ENCODE measurements around the gene DCDC1. TPM values are rescaled to one million over a fixed set of nuclear protein-coding genes. Genes with fewer than 3 reads are reported as not detected.

Gene DCDC1
- total RNA-seq, 2 donors from 2014 or later: 2.9 to 3.2 TPM

- Histone ChIP-seq H3K4me1 (ENCODE audit: control insufficient read depth, insufficient read depth, low read length) (no peaks in the 10 kb centered on the region), H3K27me3 (ENCODE audit: control insufficient read depth, insufficient read depth, low read length, poor library complexity, severe bottlenecking) (no peaks in the 10 kb centered on the region), H3K27ac (ENCODE audit: low read depth, low read length) (no peak overlapping the region), H3K4me3 (ENCODE audit: low read length) (no peak overlapping the region), H3K9ac (ENCODE audit: extremely low read depth, low read length, poor library complexity, severe bottlenecking) (no peak overlapping the region), H3K9me3 (ENCODE audit: control insufficient read depth, low read length) (no peaks in the 10 kb centered on the region), H3K36me3 (ENCODE audit: control insufficient read depth, insufficient read depth, low read length) (no peaks in the 10 kb centered on the region)
- 86 to 93% methylated on average over 2 of the region's 2 CpGs for WGBS, 2 experiments (ENCODE audit: insufficient coverage in 1 of 2, insufficient read length in 1 of 2)
- H3K9me3 Mint-ChIP-seq: no peaks in the 10 kb centered on the region
- no peak overlapping the region for H3K27ac Mint-ChIP-seq
- DNase-seq: no peak
- H3K4me3 Mint-ChIP-seq: no peak overlapping the region
- H3K27me3 Mint-ChIP-seq (ENCODE audit: insufficient read depth): no peaks in the 10 kb centered on the region
- no peaks in the 10 kb centered on the region for H3K36me3 Mint-ChIP-seq (ENCODE audit: low read depth)
- no peaks in the 10 kb centered on the region for H3K4me1 Mint-ChIP-seq
- no peak for TF ChIP-seq CTCF (conservative IDR thresholded peaks at IDR 0.05)
These were observed 474.5 kb downstream of the DCDC1 start for GRCh38 chr11:30895046-30895445.

GRCh38 chr11:30893318-30893717, 476.2 kb downstream of the DCDC1 start:
- Mint-ChIP-seq H3K9me3 (no peaks in the 10 kb centered on the region), H3K27me3 (ENCODE audit: insufficient read depth) (no peaks in the 10 kb centered on the region), H3K4me1 (no peaks in the 10 kb centered on the region), H3K36me3 (ENCODE audit: low read depth) (no peaks in the 10 kb centered on the region), H3K4me3 (no peak overlapping the region), H3K27ac (no peak overlapping the region)
- H3K27ac ChIP-seq (ENCODE audit: low read depth, low read length): no peak overlapping the region
- H3K4me1 ChIP-seq (ENCODE audit: control insufficient read depth, insufficient read depth, low read length): no peaks in the 10 kb centered on the region
- no peak overlapping the region for H3K4me3 ChIP-seq (ENCODE audit: low read length)
- WGBS, 2 experiments (ENCODE audit: insufficient coverage in 1 of 2, insufficient read length in 1 of 2): 91 to 92% methylated on average over 2 to 3 of the region's 3 CpGs
- TF ChIP-seq CTCF (conservative IDR thresholded peaks at IDR 0.05): no peak
- no peak overlapping the region for H3K9ac ChIP-seq (ENCODE audit: extremely low read depth, low read length, poor library complexity, severe bottlenecking)
- no peaks in the 10 kb centered on the region for H3K27me3 ChIP-seq (ENCODE audit: control insufficient read depth, insufficient read depth, low read length, poor library complexity, severe bottlenecking)
- H3K36me3 ChIP-seq (ENCODE audit: control insufficient read depth, insufficient read depth, low read length): no peaks in the 10 kb centered on the region
- no peaks in the 10 kb centered on the region for H3K9me3 ChIP-seq (ENCODE audit: control insufficient read depth, low read length)
- DNase-seq: no peak

- no peak overlapping the region for H3K27ac ChIP-seq (ENCODE audit: low read depth, low read length)
- H3K4me1 ChIP-seq (ENCODE audit: control insufficient read depth, insufficient read depth, low read length): no peaks in the 10 kb centered on the region
- Mint-ChIP-seq H3K27me3 (ENCODE audit: insufficient read depth) (no peaks in the 10 kb centered on the region), H3K4me3 (no peak overlapping the region), H3K36me3 (ENCODE audit: low read depth) (no peaks in the 10 kb centered on the region), H3K9me3 (no peaks in the 10 kb centered on the region), H3K27ac (no peak overlapping the region), H3K4me1 (no peaks in the 10 kb centered on the region)
- H3K27me3 ChIP-seq (ENCODE audit: control insufficient read depth, insufficient read depth, low read length, poor library complexity, severe bottlenecking): no peaks in the 10 kb centered on the region
- no peaks in the 10 kb centered on the region for H3K36me3 ChIP-seq (ENCODE audit: control insufficient read depth, insufficient read depth, low read length)
- WGBS, 2 experiments (ENCODE audit: insufficient coverage in 1 of 2, insufficient read length in 1 of 2): 83 to 93% methylated on average over 6 of the region's 6 CpGs
- TF ChIP-seq CTCF (conservative IDR thresholded peaks at IDR 0.05): no peak
- no peak for DNase-seq
- no peaks in the 10 kb centered on the region for H3K9me3 ChIP-seq (ENCODE audit: control insufficient read depth, low read length)
- H3K4me3 ChIP-seq (ENCODE audit: low read length): no peak overlapping the region
- no peak overlapping the region for H3K9ac ChIP-seq (ENCODE audit: extremely low read depth, low read length, poor library complexity, severe bottlenecking)
These were observed 480.3 kb downstream of the DCDC1 start for GRCh38 chr11:30889143-30889794.

Data from endodermal cell (in vitro differentiated cells).